ENCODE data around the gene TBC1D10B. TPM values are rescaled to one million over a fixed set of nuclear protein-coding genes. Genes with fewer than 3 reads are reported as not detected.

TBC1D10B gene
- total RNA-seq (2014; rRNA removed; shearing (Covaris generic)) = 12.6 and 14.6 TPM in 2 replicates
- polyA plus RNA-seq (2015; cell fraction: cytosol; rRNA removed) = 23.0 and 25.9 TPM in 2 replicates
- polyA plus RNA-seq (2015; cell fraction: nucleus; rRNA removed) = 16.9 and 25.4 TPM in 2 replicates

DNA sequence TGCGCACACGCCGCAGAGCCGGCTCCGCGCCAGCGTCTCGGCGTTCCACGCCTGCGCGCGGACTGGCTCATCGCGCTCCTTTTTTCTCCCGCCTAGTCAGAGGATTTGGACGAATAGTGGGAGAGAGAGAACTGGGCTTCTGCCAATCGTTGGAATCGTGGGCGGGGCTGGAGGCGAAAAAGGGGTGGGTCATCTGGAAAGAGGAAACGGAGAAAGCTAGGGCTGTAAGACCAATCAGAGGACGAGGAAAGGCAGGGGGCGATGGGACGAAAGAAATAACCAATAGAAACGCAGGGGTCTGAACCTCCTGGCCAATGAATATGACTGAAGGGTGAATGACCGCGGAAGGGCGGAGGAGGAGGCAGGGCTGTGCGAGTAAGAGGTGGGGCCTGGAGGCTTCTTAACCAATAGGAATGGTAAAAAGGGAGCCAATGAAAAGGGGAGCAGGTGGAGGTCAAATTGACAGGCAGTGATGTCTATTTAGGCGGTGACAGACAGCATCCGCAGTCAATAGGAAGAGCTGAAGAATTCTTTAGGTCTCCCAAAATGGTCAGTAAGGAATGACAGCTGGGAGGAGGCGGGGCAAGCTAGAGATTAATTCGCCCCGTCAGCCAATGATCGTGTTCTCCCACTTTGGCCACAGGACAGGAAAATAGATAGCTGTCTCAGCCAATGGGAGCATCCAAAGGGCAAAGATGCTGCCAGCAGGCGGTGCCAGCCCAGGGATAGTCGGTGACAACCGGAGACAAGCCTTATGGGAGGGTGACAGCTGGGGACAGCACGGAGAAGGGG, at the start of gene TBC1D10B:
TSS of gene TBC1D10B (minus strand) at position 39 of the 792 bp plus-strand sequence. CDS start 311 bp downstream, outside the sequence.
- in situ Hi-C loops (cut with HindIII; ENCODE audit: low pct_unique_long_range_greater_than_20kb, low sequenced_read_pairs) = no loop called here

GRCh38 chr16:30418350-30419181, 48.3 kb upstream of the TBC1D10B start:
- no peak for DNase-seq (ENCODE audit: low read depth, low spot score)
- in situ Hi-C loops (cut with HindIII; ENCODE audit: low pct_unique_long_range_greater_than_20kb, low sequenced_read_pairs) = no loop called here

More for the DNA sequence above, at the start of gene TBC1D10B:
- peak; percentile 99 for DNase-seq (ENCODE audit: low read depth, low spot score)

- peak; percentile 92 for DNase-seq (ENCODE audit: low read depth, low spot score)
- in situ Hi-C loops (cut with HindIII; ENCODE audit: low pct_unique_long_range_greater_than_20kb, low sequenced_read_pairs) = no loop called here
Measured at GRCh38 chr16:30417529-30418349, 47.4 kb upstream of the TBC1D10B start.

DNA sequence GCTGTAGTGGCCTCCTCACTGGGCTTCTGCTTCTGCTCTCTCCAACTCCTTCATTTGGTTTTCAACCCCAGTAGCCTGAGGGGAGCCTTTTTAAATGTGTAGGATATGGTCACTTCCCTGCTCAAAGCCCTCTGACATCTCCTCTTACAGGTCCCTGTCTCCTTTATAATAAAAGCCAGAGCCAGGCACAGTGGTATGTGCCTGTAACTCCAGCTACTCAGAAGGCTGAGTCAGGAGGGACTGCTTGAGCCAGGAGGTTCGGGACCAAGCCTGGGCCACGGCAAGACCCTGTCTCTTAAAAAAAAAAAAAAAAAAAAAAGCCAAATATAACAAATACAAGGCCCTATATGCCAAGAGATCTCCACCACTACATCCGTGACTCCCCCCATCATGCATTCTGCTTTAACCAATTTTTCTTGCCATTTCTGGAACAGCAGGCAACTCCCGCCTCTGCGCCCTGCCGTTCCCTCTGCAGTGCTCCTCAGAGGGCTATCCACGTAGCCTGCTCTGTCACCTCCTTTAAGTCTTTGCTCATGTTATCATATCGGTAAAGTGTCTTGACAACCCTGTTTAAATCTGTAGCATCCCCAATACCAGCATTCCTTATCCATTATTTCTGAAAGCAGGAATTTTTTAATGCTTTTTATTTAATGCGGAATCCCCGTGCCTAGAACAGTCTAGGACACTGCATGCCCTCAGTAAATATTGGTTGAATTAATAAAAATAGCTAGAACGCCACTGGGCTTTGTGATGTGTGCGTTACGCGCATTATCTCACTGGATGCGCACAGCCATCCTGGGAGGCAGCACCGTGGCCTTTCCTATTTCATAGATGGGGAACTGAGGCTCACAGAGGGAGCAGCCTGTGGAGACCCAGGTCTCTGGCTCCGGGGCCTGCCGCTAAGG, 46.6 kb upstream of the TBC1D10B start:
- in situ Hi-C loops (cut with HindIII; ENCODE audit: low pct_unique_long_range_greater_than_20kb, low sequenced_read_pairs) = no loop called here
- DNase-seq (ENCODE audit: low read depth, low spot score) = no peak

DNA sequence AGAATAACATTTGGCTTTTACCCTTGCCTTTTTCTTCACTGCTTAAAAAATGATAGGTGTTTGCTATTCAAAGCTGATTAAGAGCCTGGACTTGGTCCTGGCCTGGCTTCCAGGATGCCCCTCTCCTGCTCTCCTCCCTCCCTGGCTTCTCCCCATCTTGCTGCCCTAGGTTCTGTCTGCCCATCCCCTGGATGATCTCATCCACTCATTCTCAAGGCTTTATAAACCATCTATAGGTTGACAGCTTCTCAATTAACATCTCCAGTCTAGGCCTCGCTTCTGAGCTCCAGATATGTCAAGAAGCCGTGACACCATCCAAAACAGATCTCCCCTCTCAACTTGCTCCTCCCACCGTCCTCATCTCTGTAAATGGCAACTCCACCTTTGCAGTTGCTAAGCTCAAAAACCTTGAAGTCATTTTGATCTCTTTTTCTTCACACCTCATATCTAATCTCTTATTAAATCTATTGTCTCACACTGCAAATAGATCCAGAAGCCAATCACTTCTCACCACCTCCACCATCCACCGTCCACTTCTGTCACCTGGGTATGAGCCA, 45.8 kb upstream of the TBC1D10B start:
- DNase-seq (ENCODE audit: low read depth, low spot score) = no peak
- in situ Hi-C loops (cut with HindIII; ENCODE audit: low pct_unique_long_range_greater_than_20kb, low sequenced_read_pairs) = no loop called here

GRCh38 chr16:30414159-30414558, 43.9 kb upstream of the TBC1D10B start:
- in situ Hi-C loops (cut with HindIII; ENCODE audit: low pct_unique_long_range_greater_than_20kb, low sequenced_read_pairs) = no loop called here
- peak; percentile 21 for DNase-seq (ENCODE audit: low read depth, low spot score)

GRCh38 chr16:30413112-30413806, 43.0 kb upstream of the TBC1D10B start:
- in situ Hi-C loops (cut with HindIII; ENCODE audit: low pct_unique_long_range_greater_than_20kb, low sequenced_read_pairs) = no loop called here
- DNase-seq (ENCODE audit: low read depth, low spot score) = no peak

DNA sequence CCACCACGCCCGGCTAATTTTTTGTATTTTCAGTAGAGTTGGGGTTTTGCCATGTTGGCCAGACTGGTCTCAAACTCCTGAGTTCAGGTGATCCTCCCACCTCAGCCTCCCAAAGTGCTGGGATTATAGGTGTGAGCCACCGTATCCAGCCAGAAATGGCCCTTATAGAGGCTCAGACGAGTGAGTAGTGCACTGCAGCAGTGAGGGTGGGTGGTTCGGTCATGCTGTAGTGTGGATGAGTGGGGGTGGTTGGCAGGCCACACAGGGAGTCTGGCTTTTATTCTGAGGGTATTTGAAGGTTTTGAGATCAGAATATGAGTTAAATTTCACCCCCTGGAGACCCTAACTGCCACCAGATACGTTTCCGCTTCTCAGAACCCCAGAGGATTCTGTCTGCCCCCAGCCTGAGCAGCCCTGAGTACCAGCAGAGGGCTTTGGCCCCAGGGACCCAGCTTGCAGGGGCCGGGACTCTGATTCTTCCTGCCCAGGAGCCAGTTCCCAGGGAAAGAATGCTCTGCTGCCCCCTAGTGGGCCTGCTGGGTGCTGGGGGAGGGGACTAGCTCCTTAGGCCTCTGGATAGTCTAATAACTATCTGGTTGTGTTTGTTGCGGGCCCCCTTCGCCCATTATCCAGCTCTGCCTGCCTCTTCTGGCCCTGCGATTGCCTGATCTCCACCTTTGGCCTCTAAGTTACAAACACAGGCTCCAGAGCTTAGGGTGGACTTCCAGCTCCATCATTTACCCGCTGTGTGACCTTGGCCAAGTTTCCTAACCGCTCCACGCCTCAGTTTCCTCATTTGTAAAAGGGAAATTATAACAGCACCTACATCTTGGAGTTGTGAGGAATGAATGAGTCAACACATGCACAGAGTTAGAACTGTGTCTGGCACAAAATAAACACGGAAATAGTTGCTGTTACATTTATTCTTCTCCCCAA, 39.1 kb upstream of the TBC1D10B start:
- in situ Hi-C loops (cut with HindIII; ENCODE audit: low pct_unique_long_range_greater_than_20kb, low sequenced_read_pairs) = no loop called here
- peak; percentile 91 for DNase-seq (ENCODE audit: low read depth, low spot score)

DNA sequence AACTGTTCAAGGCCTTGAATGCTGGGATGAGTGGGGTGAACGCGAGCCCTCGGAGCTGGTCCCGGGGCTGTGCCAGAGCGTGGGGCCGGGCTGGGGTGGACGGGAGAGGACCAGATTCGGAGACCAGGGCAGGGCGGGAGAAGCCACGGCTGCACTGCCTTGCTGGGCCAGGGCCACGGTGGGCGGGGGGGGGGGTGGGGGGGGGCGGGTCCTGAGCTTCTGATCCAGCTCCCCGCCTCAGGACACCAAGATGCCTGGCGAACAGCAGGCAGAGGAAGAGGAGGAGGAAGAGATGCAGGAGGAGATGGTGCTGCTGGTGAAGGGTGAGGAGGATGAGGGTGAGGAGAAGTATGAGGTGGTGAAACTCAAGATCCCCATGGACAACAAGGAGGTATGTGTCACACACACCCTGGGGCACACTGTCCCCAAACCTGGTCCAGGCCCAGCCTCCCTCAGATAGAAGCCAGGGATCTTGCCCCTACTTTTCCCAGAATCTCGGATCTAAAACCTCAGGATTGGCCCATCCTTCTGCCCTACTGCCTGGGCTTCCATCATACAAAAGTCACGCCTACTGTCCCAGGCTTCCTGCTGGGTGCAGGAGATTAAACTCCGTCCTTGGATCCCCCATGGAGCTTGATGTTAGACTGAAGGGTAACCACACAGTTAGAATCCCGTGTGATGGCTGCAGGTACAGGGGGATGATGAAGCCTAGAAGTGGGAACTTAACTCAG, 37.7 kb upstream of the TBC1D10B start:
- DNase-seq (ENCODE audit: low read depth, low spot score) = no peak
- in situ Hi-C loops (cut with HindIII; ENCODE audit: low pct_unique_long_range_greater_than_20kb, low sequenced_read_pairs) = no loop called here

DNA sequence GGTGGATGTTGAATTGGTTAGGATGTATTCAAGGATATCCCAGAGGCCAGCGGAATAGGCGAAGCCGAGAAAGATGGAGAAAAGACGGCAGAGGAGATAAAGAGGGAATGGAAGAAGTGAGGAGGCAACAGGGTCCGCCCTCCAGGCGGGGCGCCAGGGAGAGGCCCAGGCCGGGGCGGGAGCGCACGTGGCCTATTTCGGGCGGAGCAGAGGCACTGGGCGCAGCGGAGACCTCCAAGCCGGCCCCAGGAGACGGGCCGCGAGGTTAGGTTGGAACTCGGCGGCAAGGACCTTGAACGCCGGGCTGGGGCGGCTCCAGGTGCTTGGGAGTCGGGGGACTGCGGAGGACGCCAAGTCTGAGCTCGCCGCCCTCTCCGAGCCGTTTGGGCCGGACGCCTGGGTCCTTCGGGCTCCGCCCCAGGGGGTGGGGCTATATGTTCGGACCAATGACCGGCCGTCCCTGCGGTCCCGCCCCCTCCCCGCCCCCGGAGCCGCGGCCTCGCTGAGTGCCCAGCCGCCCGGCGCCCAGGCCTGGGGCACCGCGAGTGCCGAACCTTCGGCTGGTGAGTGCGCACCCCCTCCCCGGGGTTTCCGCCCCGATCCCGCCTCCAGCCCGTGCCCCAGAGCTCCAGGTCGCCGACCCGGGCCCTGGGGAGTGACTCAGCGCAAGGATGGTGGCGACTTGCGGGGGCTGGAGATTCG, 37.0 kb upstream of the TBC1D10B start, which contains the start of gene ZNF771:
TSS of gene ZNF771 (plus strand) at position 505 of the 702 bp plus-strand sequence. CDS start 448 bp downstream, outside the sequence.
- in situ Hi-C loops (cut with HindIII; ENCODE audit: low pct_unique_long_range_greater_than_20kb, low sequenced_read_pairs) = no loop called here
- DNase-seq (ENCODE audit: low read depth, low spot score) = peak; percentile 81

DNA sequence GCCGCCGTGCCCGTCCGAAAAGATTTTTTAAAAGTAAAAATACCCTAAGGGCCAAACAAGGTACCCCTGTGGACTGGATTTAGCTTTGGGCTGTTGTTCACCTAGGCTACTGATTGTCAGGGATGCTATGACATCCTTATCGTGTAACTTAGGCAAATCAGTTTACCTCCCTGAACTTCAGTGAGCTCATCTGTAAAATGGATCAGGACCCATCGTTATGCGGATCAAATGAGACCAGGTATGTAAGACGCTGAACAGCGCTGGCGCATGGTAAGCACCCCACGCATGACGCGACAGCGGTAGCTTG, 36.5 kb upstream of the TBC1D10B start:
- DNase-seq (ENCODE audit: low read depth, low spot score) = no peak
- in situ Hi-C loops (cut with HindIII; ENCODE audit: low pct_unique_long_range_greater_than_20kb, low sequenced_read_pairs) = no loop called here

- no peak for DNase-seq (ENCODE audit: low read depth, low spot score)
- in situ Hi-C loops (cut with HindIII; ENCODE audit: low pct_unique_long_range_greater_than_20kb, low sequenced_read_pairs) = no loop called here
Measured at GRCh38 chr16:30401768-30402425, 31.6 kb upstream of the TBC1D10B start.

DNA sequence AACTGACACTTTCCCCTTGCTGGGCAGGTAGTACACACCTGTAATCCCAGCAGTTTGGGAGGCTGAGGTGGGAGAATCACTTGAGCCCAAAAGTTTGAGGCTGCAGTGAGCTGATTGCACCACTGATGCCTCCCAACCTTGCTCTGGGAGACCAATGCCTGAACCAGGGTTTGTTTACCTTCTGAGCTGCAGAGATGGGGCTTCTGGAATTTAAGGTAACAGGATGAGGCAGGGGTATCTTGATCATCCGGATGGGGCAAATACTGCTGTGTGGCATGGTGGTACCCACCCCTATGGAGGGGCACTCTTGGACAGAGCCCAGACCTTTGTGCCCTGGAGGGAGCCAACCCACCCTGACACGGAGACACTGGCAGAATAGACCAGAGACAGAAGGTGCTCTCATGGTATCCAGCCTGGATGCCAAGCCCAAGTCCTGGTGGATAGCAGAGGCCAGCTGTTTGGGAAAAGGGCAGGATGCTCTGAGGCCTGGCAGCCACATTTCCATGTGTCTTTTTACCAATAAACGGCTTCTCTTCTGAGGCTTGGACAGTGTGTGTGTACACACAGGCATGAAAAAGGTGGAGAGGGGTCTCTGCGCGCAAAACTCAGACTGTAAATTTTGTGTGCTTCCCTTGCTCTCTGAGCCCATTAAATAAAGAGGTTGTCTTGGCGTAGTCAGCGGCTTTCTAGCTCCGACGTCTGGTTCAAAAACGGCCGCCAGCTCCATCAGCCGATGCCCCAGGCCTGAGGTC, 29.3 kb upstream of the TBC1D10B start:
- in situ Hi-C loops (cut with HindIII; ENCODE audit: low pct_unique_long_range_greater_than_20kb, low sequenced_read_pairs) = no loop called here
- no peak for DNase-seq (ENCODE audit: low read depth, low spot score)
